Muscle of back (tissue), 11 donors: ENCODE results near the gene WRAP73. TPM values are rescaled to one million over a fixed set of nuclear protein-coding genes. Genes with fewer than 3 reads are reported as not detected.
"Not testable (repeated sequence)": the region's sequence is repeated elsewhere in the genome, so short reads cannot be mapped to it uniquely, and the experiment has no call there.

ENCODE experiments used
- DNase-seq, 3 donors: peaks; one replicate each; pipeline versions ENCODE4 v3.0.0 to v3.0.0-alpha.2; 2013
- polyA plus RNA-seq, 10 donors: library from polyadenylated mRNA; unstranded; fragments of 120-200 nt; gene quantifications; one replicate each; pipeline ENCODE4 v1.2.1, GENCODE V29; 2013; ENCODE audit not compliant: insufficient read length in 10 of 10

The WRAP73 gene
- polyA plus RNA-seq, 10 donors, result 10.1 to 12.3 (median 11.7) TPM

- no peak for DNase-seq
Observed at GRCh38 chr1:3632298-3632697, 17.6 kb downstream of the WRAP73 start.

- no peak for DNase-seq
Observed at GRCh38 chr1:3631320-3632260, 18.3 kb downstream of the WRAP73 start.

GRCh38 chr1:3630914-3631313 lies 19.0 kb downstream of the WRAP73 start:
- DNase-seq, result no peak

GRCh38 chr1:3630161-3630611 lies 19.7 kb downstream of the WRAP73 start:
- DNase-seq, result no peak

- DNase-seq, result no peak
Observed at GRCh38 chr1:3629561-3630160, 20.2 kb downstream of the WRAP73 start.

- DNase-seq, result no peak
Observed at GRCh38 chr1:3628445-3628844, 21.5 kb downstream of the WRAP73 start.

GRCh38 chr1:3627515-3628253 lies 22.2 kb downstream of the WRAP73 start:
- no peak for DNase-seq

- no peak for DNase-seq
Observed at GRCh38 chr1:3626025-3626424, 23.9 kb downstream of the WRAP73 start.

- peak in 2 of 3 donors; percentile 16 to 38 for DNase-seq
Observed at GRCh38 chr1:3625151-3625907, 24.6 kb downstream of the WRAP73 start.

GRCh38 chr1:3624200-3625136 lies 25.4 kb downstream of the WRAP73 start, which contains the start of gene TPRG1L:
Gene TPRG1L, plus strand, starts transcription at chr1:3625015. Its CDS starts 58 bp downstream, at chr1:3625073.
- peak; percentile 97 to 99 (median 97) for DNase-seq

GRCh38 chr1:3623441-3624199 lies 26.3 kb downstream of the WRAP73 start:
- DNase-seq, result no peak

GRCh38 chr1:3622102-3622501 lies 27.8 kb downstream of the WRAP73 start:
- DNase-seq, result not testable (repeated sequence)

- DNase-seq, result not testable (repeated sequence)
Observed at GRCh38 chr1:3621151-3621671, 28.7 kb downstream of the WRAP73 start.

- DNase-seq, result no peak
Observed at GRCh38 chr1:3620708-3621107, 29.2 kb downstream of the WRAP73 start.

- DNase-seq, result peak; percentile 70 to 85 (median 82)
Observed at GRCh38 chr1:3618881-3619671, 30.8 kb downstream of the WRAP73 start.

GRCh38 chr1:3618531-3618880 lies 31.4 kb downstream of the WRAP73 start:
- no peak for DNase-seq

- DNase-seq, result no peak
Observed at GRCh38 chr1:3617806-3618345, 32.0 kb downstream of the WRAP73 start.

- DNase-seq, result no peak
Observed at GRCh38 chr1:3616861-3617260, 33.0 kb downstream of the WRAP73 start.
